Left forelimb (tissue), 1 donor: ENCODE measurements around the gene PITPNC1.
"Not testable (repeated sequence)": the region's sequence is repeated elsewhere in the genome, so short reads cannot be mapped to it uniquely, and the experiment has no call there.

Experiments
- DNase-seq: peaks from one replicate; pipeline ENCODE4 v3.0.0-alpha.2; 2018; ENCODE audit warnings: low spot score

PITPNC1 gene

GRCh38 chr17:67624886-67625656 lies 248.0 kb downstream of the PITPNC1 start:
- no peak for DNase-seq

GRCh38 chr17:67625971-67626370 lies 248.9 kb downstream of the PITPNC1 start:
- no peak for DNase-seq

- DNase-seq, result no peak
Observed at GRCh38 chr17:67628580-67629013, 251.5 kb downstream of the PITPNC1 start.

GRCh38 chr17:67629971-67630320 lies 252.9 kb downstream of the PITPNC1 start:
- DNase-seq, result no peak

- DNase-seq, result not testable (repeated sequence)
Observed at GRCh38 chr17:67630836-67631235, 253.8 kb downstream of the PITPNC1 start.

- DNase-seq, result no peak
Observed at GRCh38 chr17:67632141-67632540, 255.1 kb downstream of the PITPNC1 start.

- no peak for DNase-seq
Observed at GRCh38 chr17:67633751-67634211, 256.7 kb downstream of the PITPNC1 start.

- no peak for DNase-seq
Observed at GRCh38 chr17:67635681-67636080, 258.6 kb downstream of the PITPNC1 start.

- no peak for DNase-seq
Observed at GRCh38 chr17:67636312-67636711, 259.2 kb downstream of the PITPNC1 start.

- DNase-seq, result no peak
Observed at GRCh38 chr17:67636834-67637520, 259.9 kb downstream of the PITPNC1 start.

- no peak for DNase-seq
Observed at GRCh38 chr17:67637901-67638641, 261.0 kb downstream of the PITPNC1 start.

GRCh38 chr17:67638871-67639270 lies 261.8 kb downstream of the PITPNC1 start:
- DNase-seq, result no peak

- DNase-seq, result no peak
Observed at GRCh38 chr17:67639555-67639954, 262.5 kb downstream of the PITPNC1 start.

GRCh38 chr17:67639979-67640378 lies 262.9 kb downstream of the PITPNC1 start:
- DNase-seq, result no peak

- DNase-seq, result no peak
Observed at GRCh38 chr17:67642488-67642887, 265.4 kb downstream of the PITPNC1 start.

- no peak for DNase-seq
Observed at GRCh38 chr17:67644061-67644460, 267.0 kb downstream of the PITPNC1 start.

GRCh38 chr17:67645195-67645594 lies 268.1 kb downstream of the PITPNC1 start:
- not testable (repeated sequence) for DNase-seq

GRCh38 chr17:67646472-67646871 lies 269.4 kb downstream of the PITPNC1 start:
- DNase-seq, result no peak

- DNase-seq, result no peak
Observed at GRCh38 chr17:67647482-67647881, 270.4 kb downstream of the PITPNC1 start.

- no peak for DNase-seq
Observed at GRCh38 chr17:67648032-67648905, 271.2 kb downstream of the PITPNC1 start.

GRCh38 chr17:67648906-67649295 lies 271.8 kb downstream of the PITPNC1 start:
- DNase-seq, result not testable (repeated sequence)

- no peak for DNase-seq
Observed at GRCh38 chr17:67649891-67650290, 272.8 kb downstream of the PITPNC1 start.
